ENCODE data around the gene PAFAH1B1. TPM values are rescaled to one million over a fixed set of nuclear protein-coding genes. Genes with fewer than 3 reads are reported as not detected.

The PAFAH1B1 gene
- total and polyA plus RNA-seq, 12 donors = 42.4 to 166 (median 96.3) TPM

GRCh38 chr17:2710803-2711607, 117.6 kb downstream of the PAFAH1B1 start:
- no peaks in the 10 kb centered on the region for H3K36me3 ChIP-seq (replicated peaks in 1 of 2)
- peak overlapping the region; percentile 62 to 86 (median 78) for H3K4me3 ChIP-seq
- no peaks in the 10 kb centered on the region for H3K9me3 ChIP-seq (replicated peaks in 1 of 3)
- TF ChIP-seq POLR2A (IDR thresholded peaks at IDR 0.05) (no peak), CTCF (IDR thresholded peaks at IDR 0.05) (no peak)
- H3K27me3 ChIP-seq = no peaks in the 10 kb centered on the region
- intact Hi-C loops (cut with DNase I) = no loop called here
- peak in 5 of 7 donors; percentile 38 to 60 (median 50) for DNase-seq
- 0 to 1% (median 1%) methylated on average over 4 to 82 of the region's 82 CpGs for WGBS, 4 donors
- peaks cover 49 to 58% of the 10 kb centered on the region in 2 donors for H3K4me1 ChIP-seq (replicated peaks in 1 of 2)
- H3K27ac ChIP-seq = peak overlapping the region; percentile 47 to 96 (median 86)

GRCh38 chr17:2711608-2712299, 118.3 kb downstream of the PAFAH1B1 start, which contains the start of gene CLUH:
TSS of gene CLUH (minus strand) at chr17:2711764. CDS start at chr17:2711661, 103 bp downstream.
- Histone ChIP-seq H3K9me3 (replicated peaks in 1 of 3) (no peaks in the 10 kb centered on the region), H3K27ac (peak within 1 kb of the TSS; percentile 47 to 96 (median 86)), H3K4me3 (peak within 1 kb of the TSS; percentile 62 to 86 (median 78)), H3K4me1 (replicated peaks in 1 of 2) (peaks cover 43 to 51% of the 10 kb centered on the region in 2 donors), H3K36me3 (replicated peaks in 1 of 2) (no peaks in the 10 kb centered on the region), H3K27me3 (no peaks in the 10 kb centered on the region)
- TF ChIP-seq CTCF (IDR thresholded peaks at IDR 0.05) = no peak
- TF ChIP-seq POLR2A (IDR thresholded peaks at IDR 0.05) = peak; percentile 94 to 98
- WGBS, 4 donors = 1% methylated on average over 33 to 76 of the region's 76 CpGs; no CpG with 5 or more reads in 1 of the 4 donors
- DNase-seq = peak; percentile 96 to 98 (median 97)
- intact Hi-C loops (cut with DNase I) = no loop called here

- intact Hi-C loops (cut with DNase I) = no loop called here
- TF ChIP-seq CTCF (IDR thresholded peaks at IDR 0.05) (no peak), POLR2A (IDR thresholded peaks at IDR 0.05) (no peak)
- Histone ChIP-seq H3K27ac (peak overlapping the region in 3 of 5 donors; percentile 13 to 96 (median 89)), H3K9me3 (replicated peaks in 1 of 3) (no peaks in the 10 kb centered on the region), H3K4me1 (replicated peaks in 1 of 2) (peaks cover 40 to 44% of the 10 kb centered on the region in 2 donors), H3K27me3 (no peaks in the 10 kb centered on the region), H3K36me3 (replicated peaks in 1 of 2) (no peaks in the 10 kb centered on the region), H3K4me3 (peak overlapping the region; percentile 10 to 86 (median 52))
- peak in 4 of 7 donors; percentile 35 to 59 (median 45) for DNase-seq
- WGBS, 4 donors = 58 to 65% (median 61%) methylated on average over 31 to 36 of the region's 36 CpGs
Observed at GRCh38 chr17:2712300-2713043, 119.0 kb downstream of the PAFAH1B1 start.

All from adrenal gland (tissue), 12 donors.